Liver (tissue), 3 donors: ENCODE measurements around the gene ADARB1.

Experiments used
- EGR1 ChIP-seq, 2 donors: IDR thresholded peaks; 2 replicates each; pipeline ENCODE4 v1.6.1; 2016 to 2018; ENCODE audit warnings: antibody characterized with exemption in 2 of 2, low read depth in 2 of 2
- JUND ChIP-seq, 2 donors: IDR thresholded peaks; 2 replicates each; pipeline ENCODE4 v1.6.1; 2016; ENCODE audit warnings: antibody characterized with exemption in 2 of 2
- RAD21 ChIP-seq, 2 donors: IDR thresholded peaks; 2 replicates each; pipeline ENCODE4 v1.6.1; 2016; ENCODE audit warnings: antibody characterized with exemption in 2 of 2, mild to moderate bottlenecking in 2 of 2
- YY1 ChIP-seq: IDR thresholded peaks from 2 replicates; pipeline ENCODE4 v1.6.1; 2016; ENCODE audit warnings: antibody characterized with exemption, mild to moderate bottlenecking
- TF ChIP-seq, protein P1 (sequence below): IDR thresholded peaks from 2 replicates; pipeline ENCODE4 v1.6.1; 2016; ENCODE audit warnings: antibody characterized with exemption
- TF ChIP-seq, protein P2 (sequence below): fragments of 150-350 bp; IDR thresholded peaks from 2 replicates; pipeline ENCODE4 v1.5.1; 2017; ENCODE audit warnings: improper control_type of control experiment, low read depth, low read length; ENCODE audit not compliant: missing input control
- TF ChIP-seq, protein P3 (sequence below): IDR thresholded peaks from 2 replicates; pipeline ENCODE4 v1.6.1; 2016; ENCODE audit warnings: antibody characterized with exemption, mild to moderate bottlenecking
- TF ChIP-seq, protein P4 (sequence below): IDR thresholded peaks from 2 replicates; pipeline ENCODE4 v1.6.1; 2016; ENCODE audit warnings: antibody characterized with exemption
- donor health status: healthy.
- donor health status: healthy.

DNA sequence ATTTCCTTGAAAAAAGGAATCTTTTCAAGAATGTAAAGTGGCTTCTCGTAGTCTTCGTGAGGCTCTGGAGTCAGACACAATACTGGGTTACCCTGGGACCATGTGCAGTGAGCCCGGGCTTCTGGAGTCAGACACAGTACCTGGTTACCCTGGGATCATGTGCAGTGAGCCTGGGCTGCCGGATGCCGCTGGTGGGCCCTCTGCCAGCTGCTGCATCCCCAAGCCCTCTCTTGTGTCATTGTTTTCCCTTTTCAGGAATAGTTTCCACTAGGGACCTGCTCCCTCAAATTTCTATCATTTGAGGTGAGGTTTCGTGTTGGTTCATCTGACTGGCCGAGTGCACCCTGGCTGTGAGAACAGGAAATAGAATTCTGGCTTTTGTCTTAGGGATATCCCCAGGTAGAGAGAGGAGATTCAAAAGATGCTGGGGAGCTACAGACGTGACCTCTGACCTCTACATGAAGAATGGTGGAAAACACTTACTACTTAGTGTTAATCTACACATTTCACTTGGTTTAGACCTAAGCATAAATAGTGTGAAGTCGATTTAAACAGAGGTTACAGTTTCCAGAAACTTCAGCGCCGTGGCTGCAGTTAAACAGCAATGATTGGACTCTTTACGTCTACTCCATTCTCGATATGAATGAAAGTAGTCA lies 10.6 kb downstream of the ADARB1 start:
- TF ChIP-seq, protein P1, sequence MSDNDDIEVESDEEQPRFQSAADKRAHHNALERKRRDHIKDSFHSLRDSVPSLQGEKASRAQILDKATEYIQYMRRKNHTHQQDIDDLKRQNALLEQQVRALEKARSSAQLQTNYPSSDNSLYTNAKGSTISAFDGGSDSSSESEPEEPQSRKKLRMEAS, result no peak
- TF ChIP-seq, protein P2, sequence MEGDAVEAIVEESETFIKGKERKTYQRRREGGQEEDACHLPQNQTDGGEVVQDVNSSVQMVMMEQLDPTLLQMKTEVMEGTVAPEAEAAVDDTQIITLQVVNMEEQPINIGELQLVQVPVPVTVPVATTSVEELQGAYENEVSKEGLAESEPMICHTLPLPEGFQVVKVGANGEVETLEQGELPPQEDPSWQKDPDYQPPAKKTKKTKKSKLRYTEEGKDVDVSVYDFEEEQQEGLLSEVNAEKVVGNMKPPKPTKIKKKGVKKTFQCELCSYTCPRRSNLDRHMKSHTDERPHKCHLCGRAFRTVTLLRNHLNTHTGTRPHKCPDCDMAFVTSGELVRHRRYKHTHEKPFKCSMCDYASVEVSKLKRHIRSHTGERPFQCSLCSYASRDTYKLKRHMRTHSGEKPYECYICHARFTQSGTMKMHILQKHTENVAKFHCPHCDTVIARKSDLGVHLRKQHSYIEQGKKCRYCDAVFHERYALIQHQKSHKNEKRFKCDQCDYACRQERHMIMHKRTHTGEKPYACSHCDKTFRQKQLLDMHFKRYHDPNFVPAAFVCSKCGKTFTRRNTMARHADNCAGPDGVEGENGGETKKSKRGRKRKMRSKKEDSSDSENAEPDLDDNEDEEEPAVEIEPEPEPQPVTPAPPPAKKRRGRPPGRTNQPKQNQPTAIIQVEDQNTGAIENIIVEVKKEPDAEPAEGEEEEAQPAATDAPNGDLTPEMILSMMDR, result no peak
- no peak for TF ChIP-seq YY1
- TF ChIP-seq RAD21 (IDR thresholded peaks at IDR 0.05), result no peak
- TF ChIP-seq JUND (IDR thresholded peaks at IDR 0.05), result no peak
- no peak for TF ChIP-seq EGR1 (IDR thresholded peaks at IDR 0.05; ENCODE audit: low read depth in 2 of 2)
- TF ChIP-seq, protein P3, sequence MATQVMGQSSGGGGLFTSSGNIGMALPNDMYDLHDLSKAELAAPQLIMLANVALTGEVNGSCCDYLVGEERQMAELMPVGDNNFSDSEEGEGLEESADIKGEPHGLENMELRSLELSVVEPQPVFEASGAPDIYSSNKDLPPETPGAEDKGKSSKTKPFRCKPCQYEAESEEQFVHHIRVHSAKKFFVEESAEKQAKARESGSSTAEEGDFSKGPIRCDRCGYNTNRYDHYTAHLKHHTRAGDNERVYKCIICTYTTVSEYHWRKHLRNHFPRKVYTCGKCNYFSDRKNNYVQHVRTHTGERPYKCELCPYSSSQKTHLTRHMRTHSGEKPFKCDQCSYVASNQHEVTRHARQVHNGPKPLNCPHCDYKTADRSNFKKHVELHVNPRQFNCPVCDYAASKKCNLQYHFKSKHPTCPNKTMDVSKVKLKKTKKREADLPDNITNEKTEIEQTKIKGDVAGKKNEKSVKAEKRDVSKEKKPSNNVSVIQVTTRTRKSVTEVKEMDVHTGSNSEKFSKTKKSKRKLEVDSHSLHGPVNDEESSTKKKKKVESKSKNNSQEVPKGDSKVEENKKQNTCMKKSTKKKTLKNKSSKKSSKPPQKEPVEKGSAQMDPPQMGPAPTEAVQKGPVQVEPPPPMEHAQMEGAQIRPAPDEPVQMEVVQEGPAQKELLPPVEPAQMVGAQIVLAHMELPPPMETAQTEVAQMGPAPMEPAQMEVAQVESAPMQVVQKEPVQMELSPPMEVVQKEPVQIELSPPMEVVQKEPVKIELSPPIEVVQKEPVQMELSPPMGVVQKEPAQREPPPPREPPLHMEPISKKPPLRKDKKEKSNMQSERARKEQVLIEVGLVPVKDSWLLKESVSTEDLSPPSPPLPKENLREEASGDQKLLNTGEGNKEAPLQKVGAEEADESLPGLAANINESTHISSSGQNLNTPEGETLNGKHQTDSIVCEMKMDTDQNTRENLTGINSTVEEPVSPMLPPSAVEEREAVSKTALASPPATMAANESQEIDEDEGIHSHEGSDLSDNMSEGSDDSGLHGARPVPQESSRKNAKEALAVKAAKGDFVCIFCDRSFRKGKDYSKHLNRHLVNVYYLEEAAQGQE, result no peak
- TF ChIP-seq, protein P4, sequence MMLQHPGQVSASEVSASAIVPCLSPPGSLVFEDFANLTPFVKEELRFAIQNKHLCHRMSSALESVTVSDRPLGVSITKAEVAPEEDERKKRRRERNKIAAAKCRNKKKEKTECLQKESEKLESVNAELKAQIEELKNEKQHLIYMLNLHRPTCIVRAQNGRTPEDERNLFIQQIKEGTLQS, result no peak
